ENCODE results near the gene NFATC1. TPM values are rescaled to one million over a fixed set of nuclear protein-coding genes. Genes with fewer than 3 reads are reported as not detected.
A peak's percentile ranks its signal among the peaks of the same experiment; 100 is the strongest.

NFATC1 gene
- polyA plus RNA-seq, 1 donor from 2014 or later: 0.37 TPM

GRCh38 chr18:79528316-79528695 lies 132.6 kb downstream of the NFATC1 start:
- no peak overlapping the region for H3K4me3 ChIP-seq (ENCODE audit: low read length)
- H3K4me2 ChIP-seq (ENCODE audit: low read length): no peak overlapping the region
- no peaks in the 10 kb centered on the region for H3K36me3 ChIP-seq (ENCODE audit: insufficient read depth, low read length)
- no peaks in the 10 kb centered on the region for H3K9me3 ChIP-seq (ENCODE audit: low read length)
- H3K27ac ChIP-seq (ENCODE audit: low read length): no peak overlapping the region
- no peaks in the 10 kb centered on the region for H3K79me2 ChIP-seq (replicated peaks; ENCODE audit: insufficient read depth, low read length)
- H3F3A ChIP-seq (ENCODE audit: insufficient read depth, low read length, poor library complexity, severe bottlenecking): no peaks in the 10 kb centered on the region
- H3K9me2 ChIP-seq (ENCODE audit: insufficient read depth, low read length): no peaks in the 10 kb centered on the region
- TF ChIP-seq SMC3 (conservative IDR thresholded peaks at IDR 0.05; ENCODE audit: poor library complexity): no peak
- TF ChIP-seq POLR2AphosphoS5 (IDR thresholded peaks at IDR 0.05): no peak
- TF ChIP-seq RAD21 (conservative IDR thresholded peaks at IDR 0.05): no peak
- TF ChIP-seq EZH2 (IDR thresholded peaks at IDR 0.05; ENCODE audit: borderline replicate concordance, insufficient read depth, low read length, poor library complexity, severe bottlenecking): no peak
- TF ChIP-seq REST (IDR thresholded peaks at IDR 0.05; ENCODE audit: borderline replicate concordance): no peak
- no peak for TF ChIP-seq MXI1 (conservative IDR thresholded peaks at IDR 0.05; ENCODE audit: poor library complexity, severe bottlenecking)
- no peak for TF ChIP-seq EP300 (conservative IDR thresholded peaks at IDR 0.05; ENCODE audit: poor library complexity, severe bottlenecking)
- no peak for TF ChIP-seq CTCF (IDR thresholded peaks at IDR 0.05; ENCODE audit: poor library complexity, severe bottlenecking)
- TF ChIP-seq TAF1 (IDR thresholded peaks at IDR 0.05; ENCODE audit: low read depth): no peak
- H4K20me1 ChIP-seq (ENCODE audit: insufficient read depth): no peaks in the 10 kb centered on the region
- no peak overlapping the region for H2AFZ ChIP-seq (ENCODE audit: low read depth, low read length)
- no peak overlapping the region for H3K9ac ChIP-seq (ENCODE audit: low read length)
- H3K27me3 ChIP-seq (ENCODE audit: insufficient read depth, low read depth, low read length): no peaks in the 10 kb centered on the region

GRCh38 chr18:79528846-79529245 lies 133.1 kb downstream of the NFATC1 start:
- no peak overlapping the region for H3K9ac ChIP-seq (ENCODE audit: low read length)
- H3K36me3 ChIP-seq (ENCODE audit: insufficient read depth, low read length): no peaks in the 10 kb centered on the region
- no peak for TF ChIP-seq POLR2AphosphoS5 (IDR thresholded peaks at IDR 0.05)
- TF ChIP-seq CTCF (IDR thresholded peaks at IDR 0.05; ENCODE audit: poor library complexity, severe bottlenecking): peak; percentile 66
- no peak for TF ChIP-seq EP300 (conservative IDR thresholded peaks at IDR 0.05; ENCODE audit: poor library complexity, severe bottlenecking)
- peak; percentile 66 for TF ChIP-seq RAD21 (conservative IDR thresholded peaks at IDR 0.05)
- TF ChIP-seq SMC3 (conservative IDR thresholded peaks at IDR 0.05; ENCODE audit: poor library complexity): peak; percentile 61
- TF ChIP-seq TAF1 (IDR thresholded peaks at IDR 0.05; ENCODE audit: low read depth): no peak
- no peaks in the 10 kb centered on the region for H3K27me3 ChIP-seq (ENCODE audit: insufficient read depth, low read depth, low read length)
- no peak overlapping the region for H3K4me3 ChIP-seq (ENCODE audit: low read length)
- no peaks in the 10 kb centered on the region for H4K20me1 ChIP-seq (ENCODE audit: insufficient read depth)
- H3F3A ChIP-seq (ENCODE audit: insufficient read depth, low read length, poor library complexity, severe bottlenecking): no peaks in the 10 kb centered on the region
- no peaks in the 10 kb centered on the region for H3K9me2 ChIP-seq (ENCODE audit: insufficient read depth, low read length)
- no peak overlapping the region for H3K4me2 ChIP-seq (ENCODE audit: low read length)
- no peak overlapping the region for H3K27ac ChIP-seq (ENCODE audit: low read length)
- no peaks in the 10 kb centered on the region for H3K9me3 ChIP-seq (ENCODE audit: low read length)
- H2AFZ ChIP-seq (ENCODE audit: low read depth, low read length): no peak overlapping the region
- H3K79me2 ChIP-seq (replicated peaks; ENCODE audit: insufficient read depth, low read length): no peaks in the 10 kb centered on the region
